ENCODE data around the gene CD82.

DNA sequence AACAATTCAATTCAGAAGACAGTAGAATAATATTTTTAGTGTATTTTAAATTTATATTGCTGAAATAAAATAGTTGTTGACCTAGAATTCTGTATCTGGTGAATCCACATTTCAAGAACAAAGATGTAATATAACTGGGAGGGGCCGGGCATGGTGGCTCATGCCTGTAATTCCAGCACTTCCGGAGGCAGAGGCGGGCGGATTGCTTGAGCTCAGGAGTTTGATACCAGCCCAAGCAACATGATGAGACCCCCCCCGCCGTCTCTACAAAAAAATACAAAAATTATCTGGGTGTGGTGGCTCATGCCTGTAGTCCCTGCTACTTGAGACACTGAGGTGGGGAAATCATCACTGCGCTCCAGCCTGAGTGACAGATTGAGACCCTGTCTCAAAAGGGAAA is 72.6 kb downstream of the CD82 start:
- no peak for TF ChIP-seq POLR2AphosphoS5 (IDR thresholded peaks at IDR 0.05; ENCODE audit: borderline replicate concordance, low read depth, low read length)
- TF ChIP-seq EZH2 (IDR thresholded peaks at IDR 0.05): no peak
- no peak for TF ChIP-seq FOXP2 (optimal IDR thresholded peaks at IDR 0.05; ENCODE audit: control extremely low read depth, extremely low read length, insufficient read depth)

All from SK-N-MC (cell line).